Ishikawa (cell line): ENCODE measurements around the gene EFEMP1.

Experiments used
- CEBPB ChIP-seq: IDR thresholded peaks from 2 replicates; pipeline ENCODE4 v1.6.1; 2012
- CREB1 ChIP-seq: IDR thresholded peaks from 2 replicates; pipeline ENCODE4 v1.6.1; 2012; ENCODE audit warnings: low read depth
- EGR1 ChIP-seq: IDR thresholded peaks from 2 replicates; pipeline ENCODE4 v1.6.1; 2012
- EP300 ChIP-seq: IDR thresholded peaks from 2 replicates; pipeline ENCODE4 v1.6.1; 2012; ENCODE audit warnings: borderline replicate concordance
- NFIC ChIP-seq: IDR thresholded peaks from 2 replicates; pipeline ENCODE4 v1.6.1; 2012
- RAD21 ChIP-seq: IDR thresholded peaks from 2 replicates; pipeline ENCODE4 v1.6.1; 2012; ENCODE audit warnings: low read depth
- TAF1 ChIP-seq: IDR thresholded peaks from 2 replicates; pipeline ENCODE4 v1.6.1; 2012; ENCODE audit warnings: low read depth, mild to moderate bottlenecking
- TCF12 ChIP-seq: IDR thresholded peaks from 2 replicates; pipeline ENCODE4 v1.6.1; 2012; ENCODE audit warnings: low read depth
- TEAD4 ChIP-seq: IDR thresholded peaks from 2 replicates; pipeline ENCODE4 v1.6.1; 2012
- YY1 ChIP-seq: IDR thresholded peaks from 2 replicates; pipeline ENCODE4 v1.6.1; 2012; ENCODE audit warnings: low read depth
- TF ChIP-seq, protein P1 (sequence below): IDR thresholded peaks from 2 replicates; pipeline ENCODE4 v1.6.1; 2012; ENCODE audit warnings: low read depth, mild to moderate bottlenecking
- TF ChIP-seq, protein P2 (sequence below): IDR thresholded peaks from 2 replicates; pipeline ENCODE4 v1.6.1; 2012

GRCh38 chr2:55856936-55857335 lies 66.6 kb downstream of the EFEMP1 start:
- TF ChIP-seq NFIC (no peak), CREB1 (no peak), RAD21 (no peak), EP300 (no peak), TCF12 (no peak), TEAD4 (no peak), EGR1 (no peak), YY1 (no peak), TAF1 (no peak), CEBPB (no peak)
- TF ChIP-seq, protein P1, sequence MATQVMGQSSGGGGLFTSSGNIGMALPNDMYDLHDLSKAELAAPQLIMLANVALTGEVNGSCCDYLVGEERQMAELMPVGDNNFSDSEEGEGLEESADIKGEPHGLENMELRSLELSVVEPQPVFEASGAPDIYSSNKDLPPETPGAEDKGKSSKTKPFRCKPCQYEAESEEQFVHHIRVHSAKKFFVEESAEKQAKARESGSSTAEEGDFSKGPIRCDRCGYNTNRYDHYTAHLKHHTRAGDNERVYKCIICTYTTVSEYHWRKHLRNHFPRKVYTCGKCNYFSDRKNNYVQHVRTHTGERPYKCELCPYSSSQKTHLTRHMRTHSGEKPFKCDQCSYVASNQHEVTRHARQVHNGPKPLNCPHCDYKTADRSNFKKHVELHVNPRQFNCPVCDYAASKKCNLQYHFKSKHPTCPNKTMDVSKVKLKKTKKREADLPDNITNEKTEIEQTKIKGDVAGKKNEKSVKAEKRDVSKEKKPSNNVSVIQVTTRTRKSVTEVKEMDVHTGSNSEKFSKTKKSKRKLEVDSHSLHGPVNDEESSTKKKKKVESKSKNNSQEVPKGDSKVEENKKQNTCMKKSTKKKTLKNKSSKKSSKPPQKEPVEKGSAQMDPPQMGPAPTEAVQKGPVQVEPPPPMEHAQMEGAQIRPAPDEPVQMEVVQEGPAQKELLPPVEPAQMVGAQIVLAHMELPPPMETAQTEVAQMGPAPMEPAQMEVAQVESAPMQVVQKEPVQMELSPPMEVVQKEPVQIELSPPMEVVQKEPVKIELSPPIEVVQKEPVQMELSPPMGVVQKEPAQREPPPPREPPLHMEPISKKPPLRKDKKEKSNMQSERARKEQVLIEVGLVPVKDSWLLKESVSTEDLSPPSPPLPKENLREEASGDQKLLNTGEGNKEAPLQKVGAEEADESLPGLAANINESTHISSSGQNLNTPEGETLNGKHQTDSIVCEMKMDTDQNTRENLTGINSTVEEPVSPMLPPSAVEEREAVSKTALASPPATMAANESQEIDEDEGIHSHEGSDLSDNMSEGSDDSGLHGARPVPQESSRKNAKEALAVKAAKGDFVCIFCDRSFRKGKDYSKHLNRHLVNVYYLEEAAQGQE = no peak
- TF ChIP-seq, protein P2, sequence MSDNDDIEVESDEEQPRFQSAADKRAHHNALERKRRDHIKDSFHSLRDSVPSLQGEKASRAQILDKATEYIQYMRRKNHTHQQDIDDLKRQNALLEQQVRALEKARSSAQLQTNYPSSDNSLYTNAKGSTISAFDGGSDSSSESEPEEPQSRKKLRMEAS = no peak
